ENCODE measurements around the gene DHX38.

DNA sequence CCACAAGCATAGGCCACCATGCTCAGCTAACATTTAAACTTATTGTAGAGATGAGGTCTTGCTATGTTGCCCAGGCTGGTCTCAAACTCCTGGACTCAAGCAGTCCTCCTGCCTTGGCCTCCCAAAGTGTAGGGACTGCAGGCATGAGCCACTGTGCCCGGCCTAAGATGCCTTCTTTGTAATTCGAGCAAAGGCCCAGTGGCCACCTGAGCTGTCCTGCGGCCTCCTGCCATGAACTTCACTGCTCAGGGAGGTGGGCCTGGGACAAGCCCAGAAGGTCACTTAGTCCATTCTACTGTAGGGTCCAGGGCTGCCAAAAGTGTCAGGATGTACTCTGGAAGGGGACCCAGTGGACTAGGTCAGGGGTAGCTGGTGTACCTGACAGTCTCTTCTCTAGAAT is 30.5 kb downstream of the DHX38 start:
- TF ChIP-seq, protein P1, sequence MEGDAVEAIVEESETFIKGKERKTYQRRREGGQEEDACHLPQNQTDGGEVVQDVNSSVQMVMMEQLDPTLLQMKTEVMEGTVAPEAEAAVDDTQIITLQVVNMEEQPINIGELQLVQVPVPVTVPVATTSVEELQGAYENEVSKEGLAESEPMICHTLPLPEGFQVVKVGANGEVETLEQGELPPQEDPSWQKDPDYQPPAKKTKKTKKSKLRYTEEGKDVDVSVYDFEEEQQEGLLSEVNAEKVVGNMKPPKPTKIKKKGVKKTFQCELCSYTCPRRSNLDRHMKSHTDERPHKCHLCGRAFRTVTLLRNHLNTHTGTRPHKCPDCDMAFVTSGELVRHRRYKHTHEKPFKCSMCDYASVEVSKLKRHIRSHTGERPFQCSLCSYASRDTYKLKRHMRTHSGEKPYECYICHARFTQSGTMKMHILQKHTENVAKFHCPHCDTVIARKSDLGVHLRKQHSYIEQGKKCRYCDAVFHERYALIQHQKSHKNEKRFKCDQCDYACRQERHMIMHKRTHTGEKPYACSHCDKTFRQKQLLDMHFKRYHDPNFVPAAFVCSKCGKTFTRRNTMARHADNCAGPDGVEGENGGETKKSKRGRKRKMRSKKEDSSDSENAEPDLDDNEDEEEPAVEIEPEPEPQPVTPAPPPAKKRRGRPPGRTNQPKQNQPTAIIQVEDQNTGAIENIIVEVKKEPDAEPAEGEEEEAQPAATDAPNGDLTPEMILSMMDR (IDR thresholded peaks at IDR 0.05) = no peak
- TF ChIP-seq EP300 (IDR thresholded peaks at IDR 0.05; ENCODE audit: low read depth) (no peak), POLR2AphosphoS5 (IDR thresholded peaks at IDR 0.05) (no peak)

Data from transverse colon (tissue), 4 donors.